Measurements from ENCODE around the gene TRPV2.

GRCh38 chr17:16425202-16425601 is 9.8 kb downstream of the TRPV2 start:
- TF ChIP-seq POLR2AphosphoS5 (IDR thresholded peaks at IDR 0.05; ENCODE audit: low read depth, low read length), result no peak
- TF ChIP-seq POLR2A (IDR thresholded peaks at IDR 0.05; ENCODE audit: low read depth, low read length), result no peak
- no peak for TF ChIP-seq TAF1 (IDR thresholded peaks at IDR 0.05; ENCODE audit: borderline replicate concordance, low read depth, low read length)
